Glomerular endothelial cell (primary cell): ENCODE measurements around the gene PTPRN2. TPM values are rescaled to one million over a fixed set of nuclear protein-coding genes. Genes with fewer than 3 reads are reported as not detected.
"Not testable (repeated sequence)": the region's sequence is repeated elsewhere in the genome, so short reads cannot be mapped to it uniquely, and the experiment has no call there.

Experiments used
- DNase-seq: peaks from one replicate; pipeline ENCODE4 v3.0.0-alpha.2; 2011; ENCODE audit warnings: low read depth, low spot score; ENCODE audit errors: extremely low read depth
- total RNA-seq: library from RNA; depleted of rRNA; stranded (reverse); fragments of >200 nt; gene quantifications from 2 replicates; pipeline ENCODE4 v1.2.3, GENCODE V29; 2015

The PTPRN2 gene
- total RNA-seq, 1 donor from 2014 or later = 10.0 TPM

DNA sequence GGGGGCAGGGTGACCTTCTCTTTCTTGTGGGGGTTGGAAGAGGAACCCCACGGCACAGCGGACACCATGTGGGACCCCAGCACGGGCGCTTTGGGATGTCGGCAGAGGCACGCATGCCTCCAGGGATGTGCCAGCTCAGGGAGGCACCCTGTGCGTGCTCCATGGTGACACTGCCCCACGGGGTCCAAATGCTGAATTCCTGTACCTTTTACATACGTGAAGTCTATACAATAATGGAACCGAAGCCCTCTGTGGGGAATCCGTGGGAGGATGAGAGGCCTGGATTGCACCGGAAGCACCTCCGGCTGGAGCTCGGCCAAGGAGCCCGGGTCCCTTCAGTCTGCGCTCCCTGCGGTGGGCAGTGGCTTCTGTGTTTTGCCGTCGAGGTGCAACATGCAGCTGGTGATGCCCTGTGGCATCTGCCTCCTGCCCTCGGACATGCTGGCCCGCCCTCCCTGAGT is 726.6 kb downstream of the PTPRN2 start:
- DNase-seq = no peak

DNA sequence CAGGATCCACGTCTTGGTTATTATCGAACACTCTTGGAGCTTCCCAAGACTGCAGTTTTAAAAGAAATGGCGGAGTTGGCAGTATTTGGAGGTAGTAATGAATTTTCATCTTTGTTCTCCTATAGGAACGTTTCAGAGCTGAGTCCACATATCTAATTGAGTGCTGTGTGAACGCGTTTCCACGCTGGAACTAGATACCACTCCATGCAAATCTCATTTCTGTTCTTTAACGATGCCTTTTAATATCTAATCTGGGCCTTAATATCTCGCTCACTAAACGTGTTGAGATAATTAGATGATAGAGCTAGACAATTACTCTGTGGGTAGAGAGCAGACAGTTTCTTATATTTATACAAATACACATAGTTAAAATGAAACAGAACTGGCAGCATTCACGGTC is 727.2 kb downstream of the PTPRN2 start:
- DNase-seq = no peak

DNA sequence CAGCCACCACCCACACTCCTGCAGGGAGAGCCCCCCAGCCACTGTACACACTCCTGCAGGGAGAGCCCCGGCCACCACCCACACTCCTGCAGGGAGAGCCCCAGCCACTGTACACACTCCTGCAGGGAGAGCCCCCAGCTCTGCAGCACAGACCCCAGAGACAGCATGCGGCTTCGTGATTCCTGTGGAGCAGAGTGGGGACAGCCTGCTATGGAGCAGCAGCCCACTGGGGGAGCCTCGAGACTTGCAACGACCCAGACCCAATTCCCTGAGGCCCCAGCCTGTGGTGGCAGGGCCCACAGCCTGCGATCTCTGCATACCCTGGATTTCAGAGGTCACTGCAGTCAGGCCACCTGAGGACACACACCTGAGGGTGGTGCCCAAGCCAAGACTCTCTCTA is 727.7 kb downstream of the PTPRN2 start:
- DNase-seq = no peak

DNA sequence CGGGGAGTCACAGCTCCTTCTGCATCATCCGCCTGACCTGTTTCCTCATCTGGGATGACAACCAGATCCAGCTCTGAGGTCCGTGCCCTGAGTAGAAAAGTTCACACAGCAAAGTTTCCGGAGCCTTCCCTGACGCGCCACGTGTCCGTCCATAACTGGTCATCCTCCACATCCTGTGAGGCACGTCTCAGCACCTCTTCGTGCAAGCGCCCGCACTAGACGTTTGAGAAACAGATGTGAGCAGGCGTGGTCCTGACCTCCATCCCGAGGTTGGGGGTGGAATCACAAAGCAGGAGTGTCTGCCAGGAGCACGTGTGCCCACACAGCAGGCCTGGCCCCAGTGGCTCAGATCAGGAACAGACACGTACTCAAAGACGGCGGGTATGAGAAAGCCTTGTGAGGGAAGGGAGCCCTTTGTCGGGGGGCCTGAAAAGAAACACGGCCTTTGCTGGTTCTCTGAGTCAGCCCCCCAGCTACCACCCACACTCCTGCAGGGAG is 730.0 kb downstream of the PTPRN2 start:
- DNase-seq = no peak

DNA sequence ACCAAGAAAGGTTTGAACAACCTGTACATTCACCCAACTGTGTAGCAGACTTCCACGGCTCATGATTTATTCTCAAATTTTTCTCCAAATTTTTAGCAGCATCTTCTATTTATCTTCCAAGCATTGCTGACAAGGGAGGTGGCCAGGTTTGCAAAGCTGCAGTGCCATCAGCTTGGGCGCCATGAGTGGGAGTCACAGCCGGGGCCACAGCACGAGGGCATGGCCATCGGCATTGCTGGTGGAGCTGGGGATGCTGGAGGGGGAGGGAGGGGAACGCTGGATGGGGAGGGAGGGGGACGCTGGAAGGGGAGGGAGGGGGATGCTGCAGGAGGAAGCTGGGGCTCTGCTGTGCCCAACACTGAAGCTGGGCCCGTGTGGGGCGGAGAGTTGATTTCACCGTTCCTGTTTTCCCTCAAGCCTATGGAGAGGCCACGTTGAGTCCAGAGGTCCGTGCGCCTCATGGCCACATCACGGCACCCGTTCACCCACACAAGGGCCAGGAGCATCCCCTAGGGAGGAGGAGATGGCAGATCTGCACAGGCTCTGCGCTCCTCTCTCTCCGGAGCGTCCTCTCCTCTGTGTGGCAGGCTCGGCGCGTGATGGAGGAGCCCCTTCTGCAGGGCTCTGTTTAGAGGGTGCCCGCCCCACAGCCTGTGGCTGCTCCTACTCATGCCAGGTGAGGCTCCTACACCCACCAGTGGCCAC is 730.6 kb downstream of the PTPRN2 start:
- no peak for DNase-seq

DNA sequence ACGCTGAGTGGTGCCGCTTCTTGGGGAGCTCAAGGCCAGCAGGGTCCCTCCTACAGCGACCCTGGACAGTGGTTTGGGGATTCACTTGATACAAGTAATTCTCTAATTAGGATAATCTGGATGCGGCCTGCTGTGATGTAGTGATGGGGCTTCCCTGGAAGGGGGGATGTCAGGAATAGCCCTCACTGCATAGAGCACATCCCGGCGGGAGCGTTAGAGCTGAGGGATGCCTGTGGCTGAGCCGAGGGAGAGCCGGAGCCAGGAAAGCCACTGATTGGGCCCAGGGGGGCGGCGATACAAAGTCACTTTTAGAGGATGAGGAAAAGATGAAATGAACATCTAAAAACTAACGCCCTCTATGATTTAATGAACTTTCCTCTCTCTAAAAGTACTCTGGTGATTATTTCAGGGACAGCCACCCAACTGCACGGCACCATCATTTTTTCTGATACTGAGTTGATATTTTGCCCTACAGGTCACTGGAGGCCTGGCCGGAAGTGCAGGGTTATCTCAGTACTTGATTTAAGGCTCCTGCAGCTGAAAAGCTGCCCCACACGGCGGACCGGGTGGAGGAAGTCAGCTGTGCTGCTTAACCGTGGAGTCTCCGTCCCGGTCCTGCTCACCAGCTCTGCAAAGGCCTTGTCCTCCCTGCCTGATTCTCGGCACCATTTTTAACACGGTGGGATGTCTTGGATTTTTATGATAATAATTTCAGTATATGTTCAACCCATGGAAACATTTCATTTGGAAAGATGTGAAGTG is 732.0 kb downstream of the PTPRN2 start:
- DNase-seq = no peak

DNA sequence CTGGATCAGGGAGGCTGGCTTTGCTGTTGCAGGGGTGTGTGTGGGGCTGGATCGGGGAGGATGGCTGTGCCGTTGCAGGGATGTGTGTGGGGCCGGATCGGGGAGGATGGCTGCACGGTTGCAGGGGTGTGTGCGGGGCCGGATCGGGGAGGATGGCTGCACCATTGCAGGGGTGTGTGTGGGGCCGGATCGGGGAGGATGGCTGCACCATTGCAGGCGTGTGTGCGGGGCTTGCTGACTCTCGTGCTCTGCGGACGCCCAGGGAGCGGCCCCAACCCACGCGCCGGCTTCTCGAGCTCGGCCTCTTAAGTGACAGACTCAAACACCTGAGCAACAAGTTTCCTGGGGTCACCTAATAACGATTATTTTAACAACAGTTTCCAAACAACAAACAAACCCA is 732.6 kb downstream of the PTPRN2 start:
- DNase-seq = no peak

DNA sequence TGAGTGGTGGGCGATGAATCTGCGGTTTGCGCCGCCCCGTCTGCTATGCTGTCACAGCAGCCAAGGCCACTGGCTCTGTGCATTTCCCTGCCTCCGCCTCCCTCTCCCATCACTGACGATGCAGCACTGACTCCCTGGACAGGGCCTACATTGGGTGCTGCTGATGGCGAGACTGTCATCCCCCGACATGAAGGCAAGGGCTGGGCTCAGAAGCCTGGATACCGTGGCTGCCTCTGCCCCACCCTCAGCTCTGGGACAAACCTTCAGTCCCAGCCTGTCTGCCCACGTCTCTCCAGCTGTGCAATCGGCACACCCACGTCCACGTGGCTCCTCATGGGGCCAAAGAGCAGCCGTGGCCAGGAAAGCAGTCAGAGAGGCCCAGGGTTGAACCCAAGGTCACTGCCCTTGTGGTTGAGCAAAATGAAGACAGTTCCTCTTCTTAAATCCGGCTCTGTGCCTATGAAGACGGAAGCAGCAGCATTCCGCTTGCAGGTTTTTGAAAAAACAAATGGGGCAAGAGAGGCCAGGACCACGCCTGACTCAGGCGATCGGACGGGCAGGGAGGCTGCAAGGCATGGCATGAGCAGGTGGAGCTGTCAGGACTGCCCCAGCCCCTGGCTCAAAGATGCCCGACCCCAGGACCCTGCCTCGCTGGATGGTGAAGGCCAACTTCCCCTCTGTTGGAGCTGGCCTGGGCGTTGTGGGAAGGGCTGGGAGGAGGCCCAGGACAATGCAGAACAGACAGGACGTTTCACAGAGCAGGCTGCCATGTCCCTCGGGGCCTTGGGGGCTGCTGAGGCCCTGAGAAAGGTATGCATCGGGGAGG is 733.3 kb downstream of the PTPRN2 start:
- DNase-seq = no peak

DNA sequence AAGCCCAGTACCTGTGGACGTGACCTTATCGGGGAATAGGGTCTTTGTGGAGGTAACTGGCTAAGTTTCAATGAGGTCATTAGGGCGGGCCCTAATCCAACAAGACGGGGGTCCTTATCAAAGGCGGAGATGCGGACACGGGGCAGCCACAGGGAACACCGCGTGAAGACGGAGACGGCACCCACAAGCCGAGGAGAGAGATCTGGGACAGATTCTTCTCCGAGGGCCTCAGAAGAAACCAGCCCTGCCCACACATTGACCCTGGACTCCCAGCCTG is 733.9 kb downstream of the PTPRN2 start:
- DNase-seq = no peak

DNA sequence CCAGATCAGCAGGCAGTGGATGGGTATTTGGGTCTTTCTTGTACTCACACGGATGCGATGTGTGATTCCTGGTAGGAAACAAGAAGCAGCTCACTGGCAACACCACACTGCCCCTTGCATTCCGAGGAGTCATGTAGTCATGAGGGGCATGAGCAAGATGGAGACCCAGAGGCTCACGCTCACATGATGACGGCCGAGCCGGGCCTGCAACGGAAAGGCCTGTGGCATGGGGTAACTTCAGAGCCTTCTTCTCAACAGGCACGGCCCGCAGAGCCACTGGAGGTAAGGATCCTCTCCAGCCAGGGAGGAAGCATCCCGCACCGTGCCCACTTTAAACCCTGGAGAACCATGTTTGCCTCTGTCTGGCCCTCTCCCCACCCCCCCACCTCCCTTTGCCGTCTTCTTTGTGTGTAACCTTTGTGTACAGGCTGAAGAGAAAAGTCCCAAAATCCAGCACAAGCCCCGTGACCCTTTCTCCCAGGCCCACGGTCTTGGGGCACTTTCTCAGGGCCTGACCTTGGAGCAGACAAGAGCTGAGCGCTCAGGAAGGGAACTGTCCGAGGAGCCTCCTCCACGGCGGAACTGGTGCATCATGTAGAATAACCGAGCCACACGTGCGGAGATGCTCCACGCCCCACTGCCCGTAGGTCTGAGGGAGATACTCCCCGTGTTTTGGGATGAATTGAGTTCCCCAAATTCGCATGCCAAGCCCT is 734.4 kb downstream of the PTPRN2 start:
- no peak for DNase-seq

DNA sequence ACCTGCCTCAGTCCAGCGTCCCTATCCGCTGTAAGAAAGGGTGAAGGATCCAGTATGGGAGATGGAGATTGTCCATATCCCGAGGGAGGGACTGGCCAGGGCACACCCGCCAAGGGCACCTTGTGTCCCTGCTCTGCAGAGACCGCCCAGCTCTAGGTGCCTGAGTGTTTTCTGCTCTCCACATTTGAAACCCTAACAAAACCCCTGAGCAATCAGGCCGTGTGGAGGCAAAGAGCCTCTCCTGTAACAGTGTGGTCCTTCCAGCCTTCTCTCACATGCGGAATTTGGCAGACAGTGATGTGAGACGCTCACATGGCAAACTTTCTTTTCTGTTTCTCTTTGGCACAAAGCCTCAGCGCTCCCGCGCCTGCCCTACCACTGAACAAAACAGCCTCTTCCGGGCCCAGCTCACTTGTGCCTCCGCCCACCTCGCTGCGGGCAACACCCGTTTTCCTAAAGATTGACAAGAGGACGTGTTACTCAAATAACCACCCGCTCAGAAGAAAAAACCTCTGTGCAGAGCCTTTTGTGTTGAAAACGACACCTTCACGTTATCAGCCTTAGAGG is 736.0 kb downstream of the PTPRN2 start:
- DNase-seq = no peak

DNA sequence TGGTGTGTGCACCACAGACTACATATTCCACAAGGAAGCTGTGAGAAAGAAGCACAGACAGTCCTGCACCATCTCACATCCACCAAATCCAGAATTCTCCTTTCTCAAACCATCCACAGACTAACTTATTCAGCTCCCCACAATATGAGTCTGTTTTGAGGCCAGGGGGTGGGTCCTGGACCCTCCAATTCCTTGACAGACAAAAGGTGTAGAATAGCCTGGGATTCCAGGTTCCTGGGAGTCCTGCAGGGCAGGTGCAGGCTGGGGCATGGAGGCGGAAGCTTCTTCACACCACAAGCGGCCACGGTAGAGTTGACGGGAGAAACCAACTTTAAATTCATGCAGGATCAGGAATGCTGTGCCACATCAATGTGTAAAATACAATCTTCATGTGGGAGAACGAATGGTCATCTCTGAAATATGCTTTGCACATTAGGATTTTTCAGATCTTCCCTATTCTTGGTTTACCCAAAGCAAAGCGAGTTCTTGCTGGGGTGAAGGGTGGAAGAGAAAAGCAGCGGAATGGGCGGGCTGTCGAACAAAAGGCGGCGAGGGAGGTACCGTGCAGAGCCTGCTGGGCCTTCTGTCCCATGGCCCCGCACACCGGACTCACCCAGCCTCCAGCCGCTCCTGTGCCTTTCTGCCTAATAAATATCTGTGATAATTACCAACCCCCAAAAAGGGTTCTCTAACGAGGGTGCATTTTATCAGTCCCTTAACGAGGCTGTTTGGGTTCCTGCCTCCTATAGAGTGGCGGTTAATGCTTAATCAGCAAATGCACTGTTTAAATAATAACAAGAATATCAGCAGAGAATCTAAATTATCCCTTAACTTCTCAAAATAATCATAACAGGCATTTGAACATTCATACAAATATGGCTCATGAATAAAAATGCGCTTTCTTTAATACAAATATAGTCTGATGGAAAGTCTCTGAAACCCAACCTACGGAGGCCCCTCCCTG is 736.9 kb downstream of the PTPRN2 start:
- DNase-seq = no peak

DNA sequence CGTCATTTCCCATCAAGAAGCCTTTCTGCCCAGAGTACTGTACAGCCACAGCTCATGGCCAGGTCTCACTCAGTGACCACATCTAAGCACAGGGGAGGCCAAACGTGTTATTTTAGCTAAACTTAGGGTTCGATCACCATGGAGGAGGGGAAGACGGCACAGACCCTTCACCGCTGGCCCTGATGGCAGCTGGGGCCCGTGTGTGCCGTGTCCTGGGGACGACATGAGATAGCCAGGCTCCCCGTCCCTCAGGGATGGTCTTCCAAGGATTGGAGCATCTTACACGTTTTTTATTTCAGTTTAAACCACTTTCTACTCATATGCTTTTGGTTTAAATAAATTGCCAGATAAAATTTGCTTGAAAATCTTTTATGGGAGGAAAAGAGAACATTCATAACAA is 737.9 kb downstream of the PTPRN2 start:
- no peak for DNase-seq

DNA sequence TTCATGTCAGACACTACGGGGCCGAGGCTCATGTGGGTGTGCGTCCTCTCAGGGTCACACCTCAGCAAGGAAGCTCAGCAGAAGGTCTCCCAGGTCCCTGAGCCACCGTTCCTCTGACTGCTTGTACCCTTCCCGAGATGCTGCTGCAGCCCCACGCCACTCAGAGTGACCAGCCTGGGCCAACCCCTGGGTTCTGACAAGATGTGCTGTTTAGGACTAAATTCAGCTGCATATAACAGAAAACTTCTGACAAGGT is 738.4 kb downstream of the PTPRN2 start:
- DNase-seq = no peak

DNA sequence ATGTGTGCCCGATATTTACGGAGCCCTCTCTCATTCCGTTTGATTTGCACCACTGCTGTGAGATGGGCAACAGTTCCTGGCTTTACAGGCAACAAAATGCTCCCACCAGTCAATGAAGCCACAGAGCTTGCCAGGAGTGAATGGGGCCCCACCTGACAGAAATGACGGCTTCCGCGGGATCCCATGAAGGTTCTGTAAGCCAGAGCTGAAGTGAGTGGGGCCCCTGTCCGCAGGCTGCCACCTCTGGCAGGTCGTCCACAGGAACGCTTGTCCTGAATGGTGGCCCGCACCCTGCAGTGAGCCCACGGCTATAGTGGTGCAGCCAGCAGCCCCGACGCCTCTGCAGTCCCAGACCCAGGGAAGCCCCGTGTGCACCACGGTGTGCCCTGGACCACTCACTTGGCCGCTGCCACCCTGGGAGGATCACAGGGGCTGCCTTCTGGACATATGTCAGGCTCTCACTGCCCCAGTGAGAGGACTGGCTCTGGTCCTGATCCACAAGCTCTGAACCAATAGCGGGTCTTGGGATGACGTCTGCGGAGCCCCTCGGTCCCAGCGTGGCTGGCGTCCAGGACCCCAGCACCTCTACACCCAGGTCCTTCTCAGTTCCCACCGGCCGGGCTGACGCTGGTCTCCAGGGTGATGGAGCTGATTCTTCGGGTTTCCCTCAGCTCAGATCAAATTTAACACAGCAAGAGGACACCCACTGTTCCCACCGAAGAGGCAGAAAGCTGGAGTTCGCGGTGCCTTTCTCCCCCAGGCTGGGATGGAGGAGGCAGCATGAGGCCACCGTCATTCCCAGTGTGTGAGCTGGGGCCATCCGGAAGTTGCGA is 738.9 kb downstream of the PTPRN2 start:
- no peak for DNase-seq

DNA sequence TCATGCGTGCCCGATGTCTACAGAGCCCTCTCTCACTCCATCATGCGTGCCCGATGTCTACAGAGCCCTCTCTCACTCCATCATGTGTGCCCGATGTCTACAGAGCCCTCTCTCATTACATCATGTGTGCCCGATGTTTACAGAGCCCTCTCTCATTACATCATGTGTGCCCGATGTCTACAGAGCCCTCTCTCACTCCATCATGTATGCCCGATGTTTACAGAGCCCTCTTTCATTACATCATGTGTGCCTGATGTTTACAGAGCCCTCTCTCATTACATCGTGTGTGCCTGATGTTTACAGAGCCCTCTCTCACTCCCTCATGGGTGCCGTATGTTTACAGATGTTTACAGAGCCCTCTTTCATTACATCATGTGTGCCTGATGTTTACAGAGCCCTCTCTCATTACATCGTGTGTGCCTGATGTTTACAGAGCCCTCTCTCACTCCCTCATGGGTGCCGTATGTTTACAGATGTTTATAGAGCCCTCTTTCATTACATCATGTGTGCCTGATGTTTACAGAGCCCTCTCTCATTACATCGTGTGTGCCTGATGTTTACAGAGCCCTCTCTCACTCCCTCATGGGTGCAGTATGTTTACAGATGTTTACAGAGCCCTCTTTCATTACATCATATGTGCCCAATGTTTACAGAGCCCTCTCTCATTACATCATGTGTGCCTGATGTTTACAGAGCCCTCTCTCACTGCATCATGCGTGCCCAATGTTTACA is 739.7 kb downstream of the PTPRN2 start:
- not testable (repeated sequence) for DNase-seq

DNA sequence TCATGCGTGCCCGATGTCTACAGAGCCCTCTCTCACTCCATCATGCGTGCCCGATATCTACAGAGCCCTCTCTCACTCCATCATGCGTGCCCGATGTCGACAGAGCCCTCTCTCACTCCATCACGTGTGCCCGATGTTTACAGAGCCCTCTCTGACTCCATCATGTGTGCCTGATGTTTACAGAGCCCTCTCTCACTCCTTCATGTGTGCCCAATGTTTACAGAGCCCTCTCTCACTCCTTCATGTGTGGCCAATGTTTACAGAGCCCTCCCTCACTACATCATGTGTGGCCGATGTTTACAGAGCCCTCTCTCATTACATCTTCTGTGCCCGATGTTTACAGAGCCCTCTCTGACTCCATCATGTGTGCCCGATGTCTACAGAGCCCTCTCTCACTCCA is 740.9 kb downstream of the PTPRN2 start:
- DNase-seq = not testable (repeated sequence)

DNA sequence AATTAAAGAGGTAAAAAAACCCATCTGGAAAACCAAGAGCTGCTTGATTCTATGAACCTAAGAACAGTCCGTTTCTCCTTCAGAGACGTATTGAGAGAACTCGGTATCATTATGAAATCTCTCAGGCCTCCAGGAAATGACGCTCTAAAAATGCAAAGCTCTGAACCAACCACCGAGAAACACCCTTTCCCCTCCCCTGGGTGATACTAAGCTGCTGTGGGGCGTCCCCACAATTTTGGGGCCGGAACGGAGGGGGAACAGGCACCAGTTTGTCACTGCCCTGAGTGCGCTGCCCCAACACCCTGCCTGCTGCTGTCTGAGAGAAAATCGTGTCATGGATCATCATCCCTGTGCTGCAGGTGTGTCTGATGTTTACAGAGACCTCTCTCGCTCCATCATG is 741.4 kb downstream of the PTPRN2 start:
- DNase-seq = no peak
